Fibroblast of villous mesenchyme (primary cell): ENCODE results near the gene BICDL1. TPM values are rescaled to one million over a fixed set of nuclear protein-coding genes. Genes with fewer than 3 reads are reported as not detected.
A peak's percentile ranks its signal among the peaks of the same experiment; 100 is the strongest.

Source experiments
- DNase-seq: peaks from one replicate; pipeline ENCODE4 v3.0.0-alpha.2; 2010; ENCODE audit warnings: low read depth
- H3K4me3 ChIP-seq: 2 replicates; pipeline ENCODE4 v1.5.1; 2011; ENCODE audit warnings: low read depth, mild to moderate bottlenecking, low read length
- CTCF ChIP-seq: IDR thresholded peaks from 2 replicates; pipeline ENCODE4 v1.5.1; 2012; ENCODE audit warnings: low read depth, mild to moderate bottlenecking, low read length; ENCODE audit not compliant: insufficient read depth
- total RNA-seq: library from RNA; depleted of rRNA; stranded (reverse); fragments of >200 nt; gene quantifications from 2 replicates; pipeline ENCODE4 v1.2.3, GENCODE V29; 2012

The BICDL1 gene
- total RNA-seq, 1 donor = 1.7 TPM

- H3K4me3 ChIP-seq = no peak overlapping the region
- TF ChIP-seq CTCF = no peak
- peak; percentile 34 for DNase-seq
These were observed 132.8 kb downstream of the BICDL1 start for GRCh38 chr12:120121766-120122293.

- no peak for DNase-seq
- no peak for TF ChIP-seq CTCF
- no peak overlapping the region for H3K4me3 ChIP-seq
These were observed 136.0 kb downstream of the BICDL1 start for GRCh38 chr12:120125029-120125428.

DNA sequence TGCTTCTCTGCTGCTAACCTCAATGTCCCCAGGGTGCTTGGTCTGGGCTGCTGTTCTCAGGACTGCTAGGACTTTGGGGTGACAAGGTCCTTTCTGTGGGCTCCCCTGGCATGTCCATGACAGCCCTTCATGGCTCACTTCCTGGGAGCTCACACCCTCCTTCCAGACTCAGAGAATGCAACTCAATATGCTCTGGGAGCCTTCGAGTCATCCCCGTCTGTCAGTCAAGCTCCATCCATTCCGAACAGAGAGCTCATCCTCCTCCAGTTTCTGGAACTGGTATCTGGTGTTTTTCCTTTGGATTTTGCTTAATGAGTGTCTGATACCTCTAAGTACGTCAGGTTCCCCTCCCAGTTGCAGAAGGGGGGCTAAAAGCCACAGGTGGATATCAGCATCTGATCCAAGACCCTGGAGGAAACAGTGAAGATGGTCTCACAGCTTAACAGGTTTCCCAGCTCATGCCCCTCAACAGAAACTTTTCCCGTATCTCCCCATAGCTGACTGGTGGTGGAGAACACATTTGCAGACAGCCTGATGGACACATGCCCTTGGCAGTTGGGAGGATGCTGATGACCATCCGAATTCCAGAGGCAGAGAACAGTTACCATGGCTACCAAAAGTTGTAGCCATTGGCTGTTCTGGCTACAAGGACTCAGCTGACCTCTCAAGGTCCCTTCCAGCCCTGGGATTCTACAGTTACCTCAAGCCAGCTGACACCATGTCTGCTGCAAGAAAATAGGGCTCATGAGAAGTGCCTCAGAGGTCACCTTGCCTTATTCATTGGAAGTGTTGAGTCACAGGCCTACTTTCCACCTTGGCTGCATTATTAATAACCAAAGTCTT, 137.0 kb downstream of the BICDL1 start:
- no peak overlapping the region for H3K4me3 ChIP-seq
- TF ChIP-seq CTCF = no peak
- peak; percentile 17 for DNase-seq

GRCh38 chr12:120126635-120127005, 137.6 kb downstream of the BICDL1 start:
- peak; percentile 18 for DNase-seq
- no peak for TF ChIP-seq CTCF
- no peak overlapping the region for H3K4me3 ChIP-seq

GRCh38 chr12:120130011-120130410, 141.0 kb downstream of the BICDL1 start:
- no peak for TF ChIP-seq CTCF
- no peak for DNase-seq
- no peak overlapping the region for H3K4me3 ChIP-seq

- H3K4me3 ChIP-seq = no peak overlapping the region
- no peak for TF ChIP-seq CTCF
- no peak for DNase-seq
These were observed 142.1 kb downstream of the BICDL1 start for GRCh38 chr12:120131116-120131515.
